MM.1S (cell line): ENCODE measurements around the gene HIKESHI.

Experiments
- DNase-seq: peaks from one replicate; pipeline ENCODE4 v3.0.0-alpha.2; 2015
- H2AFZ ChIP-seq: fragments of 300-600 bp; sonication (generic); 2 replicates; pipeline ENCODE4 v1.6.0; 2016; ENCODE audit warnings: antibody characterized with exemption, low read length
- H3F3A ChIP-seq: fragments of 300-600 bp; sonication (generic); 2 replicates; pipeline ENCODE4 v1.6.1; 2016; ENCODE audit warnings: mild to moderate bottlenecking, antibody characterized with exemption, low read length, moderate library complexity, mixed read lengths; ENCODE audit not compliant: insufficient read depth
- H3K27ac ChIP-seq: fragments of 300-600 bp; sonication (generic); 2 replicates; pipeline ENCODE4 v1.5.1; 2016; ENCODE audit warnings: mild to moderate bottlenecking, low read length
- H3K27me3 ChIP-seq: fragments of 300-600 bp; sonication (generic); replicated peaks from 2 replicates; pipeline ENCODE4 v1.6.0; 2016; ENCODE audit warnings: low read length; ENCODE audit not compliant: insufficient read depth
- H3K36me3 ChIP-seq: fragments of 300-600 bp; sonication (generic); replicated peaks from 2 replicates; pipeline ENCODE4 v1.6.1; 2016; ENCODE audit warnings: mild to moderate bottlenecking, low read length, mixed read lengths; ENCODE audit not compliant: insufficient read depth
- H3K4me1 ChIP-seq: fragments of 300-600 bp; sonication (generic); 2 replicates; pipeline ENCODE4 v1.6.1; 2016; ENCODE audit warnings: low read length, mixed read lengths
- H3K4me2 ChIP-seq: fragments of 300-600 bp; sonication (generic); 2 replicates; pipeline ENCODE4 v1.6.0; 2016; ENCODE audit warnings: low read depth, low read length
- H3K4me3 ChIP-seq: fragments of 300-600 bp; sonication (generic); 2 replicates; pipeline ENCODE4 v1.5.1; 2016; ENCODE audit warnings: low read length, mixed read lengths
- H3K79me2 ChIP-seq: fragments of 300-600 bp; sonication (generic); 2 replicates; pipeline ENCODE4 v1.6.1; 2016; ENCODE audit warnings: mixed run types, low read length, mixed read lengths
- H3K9ac ChIP-seq: fragments of 300-600 bp; sonication (generic); 2 replicates; pipeline ENCODE4 v1.6.1; 2016; ENCODE audit warnings: low read length, mixed read lengths
- H3K9me2 ChIP-seq: fragments of 300-600 bp; sonication (generic); replicated peaks from 2 replicates; pipeline ENCODE4 v1.6.1; 2016; ENCODE audit warnings: mild to moderate bottlenecking, low read length, mixed read lengths; ENCODE audit not compliant: insufficient read depth
- H3K9me3 ChIP-seq: fragments of 300-600 bp; sonication (generic); replicated peaks from 2 replicates; pipeline ENCODE4 v1.6.1; 2016; ENCODE audit warnings: mild to moderate bottlenecking, low read length, mixed read lengths; ENCODE audit not compliant: insufficient read depth
- H4K20me1 ChIP-seq: fragments of 300-600 bp; sonication (generic); 2 replicates; pipeline ENCODE4 v1.6.1; 2016; ENCODE audit warnings: mild to moderate bottlenecking, low read length, moderate library complexity, mixed read lengths; ENCODE audit not compliant: insufficient read depth
- EZH2 ChIP-seq: fragments of 300-600 bp; sonication (generic); optimal IDR thresholded peaks from 2 replicates; pipeline ENCODE3; 2017; ENCODE audit warnings: low read depth, mild to moderate bottlenecking, antibody characterized with exemption, low read length, mixed read lengths
- EZH2phosphoT487 ChIP-seq: fragments of 300-600 bp; sonication (generic); IDR thresholded peaks from 2 replicates; pipeline ENCODE4 v1.6.1; 2018; ENCODE audit warnings: antibody characterized with exemption, low read length
- TF ChIP-seq, protein P1 (sequence below): fragments of 300-600 bp; sonication (generic); IDR thresholded peaks from 2 replicates; pipeline ENCODE4 v1.5.1; 2016; ENCODE audit warnings: antibody characterized with exemption, low read length, mixed read lengths

HIKESHI gene

GRCh38 chr11:86257446-86257845 is 44.6 kb upstream of the HIKESHI start:
- Histone ChIP-seq H3F3A (no peaks in the 10 kb centered on the region), H4K20me1 (no peaks in the 10 kb centered on the region), H3K4me1 (no peaks in the 10 kb centered on the region), H3K9me2 (no peaks in the 10 kb centered on the region), H3K27me3 (no peaks in the 10 kb centered on the region), H3K27ac (no peak overlapping the region), H3K9ac (no peak overlapping the region), H3K4me3 (no peak overlapping the region), H3K4me2 (no peak overlapping the region), H3K9me3 (no peaks in the 10 kb centered on the region), H3K36me3 (no peaks in the 10 kb centered on the region; the same call in 1 of the 2 replicates), H2AFZ (no peak overlapping the region), H3K79me2 (peaks cover 35% of the 10 kb centered on the region)
- TF ChIP-seq, protein P1, sequence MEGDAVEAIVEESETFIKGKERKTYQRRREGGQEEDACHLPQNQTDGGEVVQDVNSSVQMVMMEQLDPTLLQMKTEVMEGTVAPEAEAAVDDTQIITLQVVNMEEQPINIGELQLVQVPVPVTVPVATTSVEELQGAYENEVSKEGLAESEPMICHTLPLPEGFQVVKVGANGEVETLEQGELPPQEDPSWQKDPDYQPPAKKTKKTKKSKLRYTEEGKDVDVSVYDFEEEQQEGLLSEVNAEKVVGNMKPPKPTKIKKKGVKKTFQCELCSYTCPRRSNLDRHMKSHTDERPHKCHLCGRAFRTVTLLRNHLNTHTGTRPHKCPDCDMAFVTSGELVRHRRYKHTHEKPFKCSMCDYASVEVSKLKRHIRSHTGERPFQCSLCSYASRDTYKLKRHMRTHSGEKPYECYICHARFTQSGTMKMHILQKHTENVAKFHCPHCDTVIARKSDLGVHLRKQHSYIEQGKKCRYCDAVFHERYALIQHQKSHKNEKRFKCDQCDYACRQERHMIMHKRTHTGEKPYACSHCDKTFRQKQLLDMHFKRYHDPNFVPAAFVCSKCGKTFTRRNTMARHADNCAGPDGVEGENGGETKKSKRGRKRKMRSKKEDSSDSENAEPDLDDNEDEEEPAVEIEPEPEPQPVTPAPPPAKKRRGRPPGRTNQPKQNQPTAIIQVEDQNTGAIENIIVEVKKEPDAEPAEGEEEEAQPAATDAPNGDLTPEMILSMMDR = no peak
- TF ChIP-seq EZH2 (no peak), EZH2phosphoT487 (no peak)
- DNase-seq = no peak

DNA sequence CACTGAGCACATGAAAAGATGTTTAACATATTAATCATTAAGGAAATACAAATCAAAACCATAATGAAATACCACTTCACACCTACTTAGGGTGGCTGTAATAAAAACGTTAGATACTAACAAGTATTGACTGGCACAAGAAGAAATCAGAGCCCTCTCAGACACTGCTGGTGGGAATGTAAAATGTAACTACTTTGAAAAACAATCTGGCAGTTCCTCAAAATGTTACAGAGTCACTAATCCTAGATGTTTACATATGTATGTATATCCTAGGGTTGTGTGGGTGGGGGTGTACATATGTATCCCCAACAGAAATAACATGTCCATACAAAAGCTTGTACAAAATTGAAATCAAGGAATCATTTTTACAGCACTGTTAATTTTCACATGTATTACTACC is 42.3 kb upstream of the HIKESHI start:
- Histone ChIP-seq H3K4me1 (no peaks in the 10 kb centered on the region), H3K27me3 (no peaks in the 10 kb centered on the region), H3K36me3 (no peaks in the 10 kb centered on the region; the same call in 1 of the 2 replicates), H4K20me1 (no peaks in the 10 kb centered on the region), H3K9me2 (no peaks in the 10 kb centered on the region), H3K9ac (no peak overlapping the region), H3K9me3 (no peaks in the 10 kb centered on the region), H3K4me2 (no peak overlapping the region), H3K27ac (no peak overlapping the region), H2AFZ (no peak overlapping the region), H3F3A (no peaks in the 10 kb centered on the region), H3K4me3 (no peak overlapping the region), H3K79me2 (peaks cover 15% of the 10 kb centered on the region)
- no peak for DNase-seq
- TF ChIP-seq, protein P1 = no peak
- TF ChIP-seq EZH2phosphoT487 (no peak), EZH2 (no peak)

DNA sequence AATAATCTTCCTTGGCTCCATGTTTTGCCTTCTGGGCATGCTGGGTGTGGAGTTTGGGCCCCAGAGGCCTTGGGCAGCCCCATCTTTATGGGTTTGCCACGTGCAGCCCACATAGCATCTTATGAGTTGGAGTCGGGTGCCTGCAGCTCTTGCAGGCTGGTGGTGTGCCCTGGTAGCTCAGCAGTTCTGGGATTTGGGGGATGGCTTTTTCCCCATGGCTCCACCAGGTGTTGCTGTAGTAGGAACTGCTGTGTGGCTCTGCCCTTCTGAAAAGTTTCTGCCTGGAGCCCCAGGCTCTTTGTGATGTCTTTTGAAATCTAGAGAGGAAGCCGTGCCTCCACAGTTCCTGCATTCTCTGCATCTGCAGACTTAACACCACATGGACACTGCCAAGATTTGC is 40.7 kb upstream of the HIKESHI start:
- H3K36me3 ChIP-seq = no peaks in the 10 kb centered on the region; the same call in 1 of the 2 replicates

More for the DNA sequence above, 40.7 kb upstream of the HIKESHI start:
- Histone ChIP-seq H3K27me3 (no peaks in the 10 kb centered on the region), H3F3A (no peaks in the 10 kb centered on the region), H3K9me3 (no peaks in the 10 kb centered on the region), H3K4me2 (no peak overlapping the region), H2AFZ (no peak overlapping the region), H3K9me2 (no peaks in the 10 kb centered on the region), H3K27ac (no peak overlapping the region), H3K9ac (no peak overlapping the region), H3K4me1 (no peaks in the 10 kb centered on the region), H3K4me3 (no peak overlapping the region), H4K20me1 (no peaks in the 10 kb centered on the region), H3K79me2 (peaks cover 5% of the 10 kb centered on the region; the same call in 1 of the 2 replicates)
- TF ChIP-seq EZH2 (no peak), EZH2phosphoT487 (no peak)
- TF ChIP-seq, protein P1 = no peak
- DNase-seq = no peak
